Endothelial cell of umbilical vein (primary cell): ENCODE results near the gene XKR3. TPM values are rescaled to one million over a fixed set of nuclear protein-coding genes. Genes with fewer than 3 reads are reported as not detected.

Experiments used
- BruUV-seq: library from RNA; stranded (reverse); fragments of 400-500 nt; replicated peaks from 2 replicates; lab custom pipeline; 2021; lab: Mats Ljungman, UMichigan
- CTCF ChIA-PET: fragments of 300-600, 350-600 bp; sonication (Branson Sonifier 250); formaldehyde crosslinking; loops from one replicate; lab custom pipeline; 2021; ENCODE audit warnings: antibody characterized with exemption, inconsistent platforms; lab: Charles Lee
- POLR2A ChIA-PET: fragments of 300-600, 350-600 bp; sonication (Branson Sonifier 250); formaldehyde crosslinking; loops from one replicate; lab custom pipeline; 2021; ENCODE audit warnings: antibody characterized with exemption, inconsistent platforms; lab: Charles Lee
- DNase-seq: peaks from one replicate; pipeline ENCODE4 v3.0.0-alpha.2; 2011; ENCODE audit warnings: low read depth, low spot score
- FAIRE-seq: peaks from 2 replicates; lab custom pipeline; 2011; peaks lifted over from hg19 to GRCh38; lab: Jason Lieb, UNC
- H2AFZ ChIP-seq: 2 replicates; pipeline ENCODE4 v1.6.0; 2012; ENCODE audit warnings: low read depth, low read length, control low read depth, inconsistent platforms
- H3K27ac ChIP-seq: 2 replicates; pipeline ENCODE4 v1.5.1; 2011; ENCODE audit warnings: low read depth, mild to moderate bottlenecking, control low read depth, low read length, moderate library complexity; ENCODE audit not compliant: insufficient read depth
- H3K27me3 ChIP-seq, 2 experiments: 2 replicates each; pipeline versions ENCODE4 v1.6.0 to v1.6.1; 2011; ENCODE audit warnings: low read length in 2 of 2, mixed read lengths in 1 of 2; ENCODE audit not compliant: control insufficient read depth in 2 of 2, insufficient read depth in 2 of 2
- H3K36me3 ChIP-seq, 2 experiments: 2 replicates in 1 of 2; 3 replicates in 1 of 2; pipeline ENCODE4 v1.5.1; 2011; ENCODE audit warnings: low read length in 2 of 2, mild to moderate bottlenecking in 1 of 2, moderate library complexity in 1 of 2; ENCODE audit not compliant: control insufficient read depth in 2 of 2, insufficient read depth in 2 of 2; ENCODE audit errors: extremely low read depth in 1 of 2
- H3K4me1 ChIP-seq: 3 replicates; pipeline ENCODE4 v1.5.1; 2011; ENCODE audit warnings: mild to moderate bottlenecking, low read length; ENCODE audit not compliant: control insufficient read depth, insufficient read depth; ENCODE audit errors: extremely low read depth
- H3K4me2 ChIP-seq: 2 replicates; pipeline ENCODE4 v1.6.1; 2011; ENCODE audit warnings: low read length, control low read depth, mixed read lengths; ENCODE audit not compliant: insufficient read depth
- H3K4me3 ChIP-seq, 3 experiments: fragments of 200-600 bp in 1 of 3; sonication (generic), shearing (Covaris generic) in 1 of 3; replicated peaks in 1 of 3; 2 replicates each; pipeline ENCODE4 v1.5.1; 2011 to 2016; ENCODE audit warnings: control low read depth in 3 of 3, low read length in 3 of 3, mild to moderate bottlenecking in 2 of 3, inconsistent platforms in 1 of 3, low read depth in 1 of 3, moderate library complexity in 1 of 3; ENCODE audit not compliant: insufficient read depth in 1 of 3
- H3K79me2 ChIP-seq: 2 replicates; pipeline ENCODE4 v1.6.0; 2012; ENCODE audit warnings: low read length, inconsistent platforms; ENCODE audit not compliant: control insufficient read depth, insufficient read depth
- H3K9ac ChIP-seq: replicated peaks from 2 replicates; pipeline ENCODE3; 2011; ENCODE audit warnings: low read length, control low read depth; ENCODE audit not compliant: insufficient read depth; ENCODE audit errors: extremely low read depth
- H3K9me1 ChIP-seq: replicated peaks from 3 replicates; pipeline ENCODE4 v1.6.0; 2011; ENCODE audit warnings: mild to moderate bottlenecking, low read length; ENCODE audit not compliant: control insufficient read depth, insufficient read depth; ENCODE audit errors: extremely low read depth
- H3K9me3 ChIP-seq: replicated peaks from 2 replicates; pipeline ENCODE4 v1.5.1; 2012; ENCODE audit warnings: low read length, inconsistent platforms; ENCODE audit not compliant: control insufficient read depth, insufficient read depth
- H4K20me1 ChIP-seq: replicated peaks from 2 replicates; pipeline ENCODE3; 2011; ENCODE audit warnings: mild to moderate bottlenecking, low read length; ENCODE audit not compliant: control insufficient read depth, insufficient read depth; ENCODE audit errors: extremely low read depth
- CTCF ChIP-seq, 2 donors: IDR thresholded peaks; 1 replicate in 1 of 2; 2 replicates in 1 of 2; pipeline ENCODE4 v1.5.1; 2011; ENCODE audit warnings: low read length in 2 of 2, mild to moderate bottlenecking in 2 of 2, moderate library complexity in 2 of 2, control low read depth in 1 of 2, inconsistent platforms in 1 of 2, low read depth in 1 of 2; ENCODE audit not compliant: insufficient read depth in 1 of 2; ENCODE audit errors: extremely low read depth in 1 of 2
- EZH2 ChIP-seq: IDR thresholded peaks from 2 replicates; pipeline ENCODE4 v1.6.1; 2012; ENCODE audit warnings: borderline replicate concordance, low read depth, mild to moderate bottlenecking, moderate library complexity, low read length, inconsistent platforms; ENCODE audit not compliant: severe bottlenecking
- FOS ChIP-seq: IDR thresholded peaks from 2 replicates; pipeline ENCODE4 v1.6.1; 2011; ENCODE audit warnings: mild to moderate bottlenecking, low read length, moderate library complexity, borderline replicate concordance; ENCODE audit not compliant: insufficient read depth
- GATA2 ChIP-seq: IDR thresholded peaks from 2 replicates; pipeline ENCODE4 v1.7.0; 2011; ENCODE audit warnings: low read depth, mild to moderate bottlenecking, moderate library complexity, mixed read lengths, low read length; ENCODE audit not compliant: insufficient read length, insufficient read depth
- JUN ChIP-seq: IDR thresholded peaks from 2 replicates; pipeline ENCODE4 v1.6.1; 2011; ENCODE audit warnings: borderline replicate concordance, low read depth; ENCODE audit not compliant: insufficient read length, insufficient read depth
- MAX ChIP-seq: IDR thresholded peaks from 2 replicates; pipeline ENCODE4 v1.6.1; 2011; ENCODE audit not compliant: insufficient read depth, insufficient read length
- MYC ChIP-seq: IDR thresholded peaks from one replicate; pipeline ENCODE4 v1.6.1; 2011; ENCODE audit warnings: mild to moderate bottlenecking, low read depth, low read length
- POLR2A ChIP-seq: IDR thresholded peaks from 2 replicates; pipeline ENCODE4 v1.6.1; 2012; ENCODE audit warnings: low read depth, mild to moderate bottlenecking, control low read depth, low read length
- POLR2AphosphoS5 ChIP-seq: IDR thresholded peaks from 2 replicates; pipeline ENCODE4 v1.6.1; 2012; ENCODE audit warnings: low read depth, mild to moderate bottlenecking, control low read depth, low read length, moderate library complexity; ENCODE audit not compliant: insufficient read depth
- dilution Hi-C: fragments of 300-500 bp; cut with MboI; formaldehyde crosslinking; loops from one replicate; pipeline ENCODE4 v1.15.0; 2019; ENCODE audit warnings: low sequenced_read_pairs; ENCODE audit not compliant: extremely low pct_ligation_motif_present
- intact Hi-C: fragments of 100-400 bp; cut with micrococcal nuclease; formaldehyde crosslinking; loops from one replicate; pipeline ENCODE4 v1.10.0; 2022
- polyA plus RNA-seq, 4 experiments: library from polyadenylated mRNA; depleted of rRNA in 3 of 4; stranded (reverse) in 3 of 4; unstranded in 1 of 4; fragments of >200 nt; gene quantifications; 2 replicates each; pipeline versions ENCODE4 v1.2.1 to v1.2.3, GENCODE V29; 2011 to 2012; ENCODE audit warnings: missing spikeins in 1 of 4
- total RNA-seq: library from RNA; stranded (reverse); gene quantifications from 2 replicates; pipeline ENCODE4 v1.2.3, GENCODE V29; 2021

The XKR3 gene
- total and polyA plus RNA-seq, 2 donors (not counting 3 experiments of a cell fraction or from before 2014, with no cell fraction given) = not detected

GRCh38 chr22:16808744-16809143 is 16.5 kb downstream of the XKR3 start:
- CTCF ChIA-PET = no interaction called here
- Histone ChIP-seq H3K9ac (no peak overlapping the region), H3K4me2 (no peak overlapping the region), H3K9me1 (no peaks in the 10 kb centered on the region), H3K4me1 (no peaks in the 10 kb centered on the region), H3K9me3 (peaks cover 4% of the 10 kb centered on the region), H3K27me3 (no peaks in the 10 kb centered on the region), H3K79me2 (no peaks in the 10 kb centered on the region), H3K36me3 (no peaks in the 10 kb centered on the region), H2AFZ (no peak overlapping the region), H3K27ac (no peak overlapping the region), H3K4me3 (no peak overlapping the region), H4K20me1 (no peaks in the 10 kb centered on the region)
- DNase-seq (no peak), FAIRE-seq (no peak)
- BruUV-seq = no TSS peak
- no peak for TF ChIP-seq POLR2AphosphoS5
- no peak for TF ChIP-seq EZH2
- TF ChIP-seq GATA2 = no peak
- no peak for TF ChIP-seq CTCF (IDR thresholded peaks at IDR 0.05; ENCODE audit: extremely low read depth in 1 of 2, insufficient read depth in 1 of 2, low read depth in 1 of 2, low read length in 2 of 2)
- no peak for TF ChIP-seq FOS
- no peak for TF ChIP-seq POLR2A
- no peak for TF ChIP-seq MAX
- TF ChIP-seq MYC = no peak
- no peak for TF ChIP-seq JUN
- POLR2A ChIA-PET = no interaction called here
- dilution Hi-C loops = no loop called here
- intact Hi-C loops = no loop called here
